HG03108 (cell line): ENCODE measurements around the gene XYLT1.

Experiments used
- ATAC-seq: cut with Tn5 transposase; IDR thresholded peaks from one replicate; pipeline ENCODE4 v1.9.1; 2021; ENCODE audit warnings: moderate library complexity; ENCODE audit not compliant: unreplicated experiment

Gene XYLT1

DNA sequence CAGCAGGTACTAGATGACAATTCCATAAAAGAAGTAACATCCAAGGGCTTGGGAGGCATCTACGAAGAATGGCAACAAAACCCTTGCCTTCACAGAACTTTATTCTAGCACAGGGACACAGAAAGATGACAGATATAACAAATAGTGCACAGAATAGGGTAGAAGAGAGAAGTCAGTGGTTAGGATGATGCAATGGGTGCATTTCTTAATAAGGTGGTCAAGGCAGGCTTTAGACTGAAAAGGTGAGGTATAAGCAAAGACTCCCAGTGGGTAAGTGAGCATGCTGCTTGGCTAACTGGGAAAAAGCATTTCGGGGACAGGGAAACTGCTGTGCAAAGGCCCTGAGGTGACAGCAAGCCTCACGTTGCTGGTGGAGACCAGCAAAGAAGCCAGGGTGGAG lies 175.9 kb downstream of the XYLT1 start:
- no peak for ATAC-seq

DNA sequence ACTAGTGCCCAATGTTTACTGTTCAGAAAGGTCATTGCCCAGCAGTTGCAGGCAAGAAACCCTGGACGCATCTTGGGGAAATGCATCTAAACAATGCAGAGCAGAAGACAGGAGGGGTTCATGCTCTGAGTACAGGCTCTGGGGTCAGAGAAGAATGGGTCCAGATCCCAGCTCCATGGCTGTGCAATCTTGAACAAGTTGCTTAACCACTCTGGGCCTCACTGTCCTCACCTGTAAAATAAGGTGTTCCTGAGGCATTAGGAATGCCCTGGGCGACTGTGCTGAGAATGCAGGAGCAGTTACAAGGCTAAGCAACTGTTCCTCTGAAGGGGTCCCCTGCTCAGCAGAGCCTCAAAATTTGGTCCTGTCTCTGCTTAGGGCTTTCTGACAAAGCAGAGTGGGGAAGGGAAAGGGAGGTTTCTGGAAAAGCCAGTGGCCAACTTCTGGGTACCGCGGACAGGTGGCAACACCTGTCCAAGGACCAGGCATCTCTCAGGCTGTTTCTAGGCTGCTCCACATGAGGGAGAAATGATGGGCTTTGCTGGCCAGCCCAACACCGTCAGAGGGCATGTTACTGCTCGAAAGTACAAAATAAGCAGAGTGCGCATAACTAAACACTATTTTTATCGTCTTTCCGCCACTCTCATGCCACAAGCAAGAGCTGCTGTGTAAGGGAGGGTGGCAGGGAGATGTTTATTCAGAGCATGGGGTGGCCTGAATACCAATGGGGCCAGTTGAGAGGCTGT lies 176.8 kb downstream of the XYLT1 start:
- no peak for ATAC-seq

DNA sequence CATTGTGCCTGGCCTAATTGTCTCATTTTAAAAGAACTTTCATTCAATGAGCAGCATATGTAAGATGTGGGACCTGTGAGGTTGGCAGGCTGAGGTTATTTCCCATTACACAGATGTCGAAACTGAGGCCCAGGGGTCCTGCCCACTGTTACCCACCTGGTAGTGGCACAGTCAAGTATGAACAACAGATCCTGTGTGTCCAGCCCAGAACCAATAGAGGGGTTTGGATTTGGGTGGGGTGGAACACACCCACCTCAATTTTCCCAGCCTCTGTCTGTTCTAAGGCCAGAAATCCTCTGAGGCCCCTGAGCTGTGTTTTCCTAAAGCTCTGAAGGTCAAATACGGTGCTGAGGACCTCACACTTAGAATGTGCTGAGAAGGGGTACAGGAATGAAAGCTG lies 179.5 kb downstream of the XYLT1 start:
- ATAC-seq: no peak

DNA sequence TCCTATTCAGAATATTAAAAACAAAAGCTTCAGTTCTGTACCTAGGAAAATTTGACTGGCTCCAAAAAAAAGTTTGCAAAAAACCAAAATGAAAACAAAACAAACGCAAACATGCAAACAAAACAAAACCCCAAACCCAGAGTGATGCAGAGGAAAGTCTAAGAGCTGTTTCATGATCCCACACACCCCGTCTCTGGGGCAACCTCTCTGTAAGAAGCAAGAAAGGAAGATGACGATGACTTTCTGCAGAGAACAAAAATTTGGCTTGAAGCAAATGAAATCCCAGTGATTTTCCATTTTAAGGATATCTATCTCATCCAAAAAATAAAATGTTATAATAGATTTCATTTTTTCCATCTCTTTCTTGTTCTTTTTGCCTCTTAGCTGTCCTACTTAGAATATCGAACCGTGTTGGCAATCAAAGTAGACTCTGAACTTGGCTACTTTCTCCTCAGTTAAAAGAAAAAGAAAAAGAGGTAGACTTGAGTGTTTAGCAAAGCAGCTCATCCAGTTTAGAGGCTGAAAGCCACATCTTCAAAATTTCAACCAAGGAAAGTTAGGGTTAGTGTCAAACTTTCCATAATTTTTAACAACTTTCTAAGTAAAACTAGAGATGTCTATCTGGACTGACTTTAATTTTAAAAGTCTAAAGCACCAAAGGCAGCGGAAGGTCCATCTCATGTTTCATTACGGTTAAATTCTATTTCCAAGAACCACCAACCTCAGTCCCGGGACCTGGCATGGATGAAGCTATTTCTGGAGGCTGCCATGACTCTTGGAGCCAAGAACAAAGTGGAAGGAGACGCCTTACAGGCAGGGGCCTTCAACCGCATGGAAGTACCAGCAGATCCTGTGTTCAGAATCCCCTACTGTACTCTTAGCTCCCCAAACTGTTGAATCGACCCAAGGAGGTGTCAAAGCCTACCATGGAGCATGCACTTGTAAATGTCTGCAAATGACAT lies 180.8 kb downstream of the XYLT1 start:
- ATAC-seq: no peak

DNA sequence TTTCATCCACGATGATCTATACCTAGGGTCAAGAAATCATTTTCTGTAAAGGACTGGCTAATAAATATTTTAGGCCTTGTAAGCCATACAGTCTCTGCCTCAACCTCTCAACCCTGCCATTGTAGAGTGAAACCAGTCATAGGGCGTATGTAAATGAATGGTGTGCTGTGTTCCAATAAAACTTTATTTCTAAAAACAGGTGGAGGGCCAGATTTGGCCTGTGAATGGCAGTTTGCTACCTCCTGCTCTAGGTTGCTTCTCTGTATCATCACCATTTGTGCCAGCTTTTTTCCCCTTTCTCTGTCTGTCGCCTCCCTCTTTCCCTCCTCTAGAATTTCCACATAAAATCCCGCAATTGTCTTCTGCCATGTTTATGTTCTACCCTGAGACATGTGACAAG lies 181.7 kb downstream of the XYLT1 start:
- ATAC-seq: no peak

DNA sequence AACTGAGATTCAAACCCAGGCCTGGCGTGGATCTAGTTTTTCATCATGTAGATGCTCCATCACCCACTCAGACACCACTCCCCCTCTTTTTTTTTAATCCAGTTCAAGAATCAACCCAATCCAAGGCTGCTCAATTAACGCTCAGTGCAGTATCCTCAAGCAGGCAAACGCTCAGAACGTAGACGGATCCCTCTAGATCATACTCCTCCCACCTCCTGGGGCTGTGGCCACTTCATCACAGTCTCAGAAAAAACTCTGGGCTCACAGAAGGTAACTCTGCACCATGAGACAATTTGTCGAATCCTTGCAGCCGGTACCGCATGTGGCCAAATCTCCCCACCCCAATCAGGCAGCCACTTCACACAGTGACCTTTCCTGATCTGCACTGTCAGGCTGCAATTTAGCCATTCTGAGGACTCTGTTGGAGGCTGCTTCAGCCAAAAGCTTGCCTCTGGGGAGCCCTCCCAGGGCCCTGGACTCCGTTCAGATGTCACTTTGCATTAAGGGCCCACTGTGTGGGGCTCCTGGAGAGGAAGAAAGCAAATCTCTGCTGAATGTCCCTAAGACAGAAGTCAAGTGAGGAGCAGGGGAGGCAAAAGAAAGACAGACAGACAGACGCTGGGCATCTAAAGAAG lies 183.5 kb downstream of the XYLT1 start:
- no peak for ATAC-seq

DNA sequence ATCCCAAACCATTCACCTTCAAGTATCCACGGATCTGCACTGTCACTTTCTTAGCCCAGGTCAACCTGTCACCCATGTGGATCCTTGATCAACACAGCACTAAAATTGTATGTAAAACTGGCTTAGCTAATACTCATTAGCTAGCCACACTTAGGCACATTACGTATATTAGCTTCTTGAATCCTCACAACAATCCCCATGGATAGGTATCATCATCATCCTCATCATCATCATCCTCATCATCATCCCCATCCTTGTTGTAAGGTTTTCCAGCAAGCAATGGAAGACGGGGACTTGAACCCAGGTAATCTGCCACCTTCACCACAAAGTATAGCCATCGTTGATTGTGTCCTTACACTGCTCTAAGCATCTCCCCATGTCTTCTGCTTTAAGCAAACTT lies 184.3 kb downstream of the XYLT1 start:
- no peak for ATAC-seq

DNA sequence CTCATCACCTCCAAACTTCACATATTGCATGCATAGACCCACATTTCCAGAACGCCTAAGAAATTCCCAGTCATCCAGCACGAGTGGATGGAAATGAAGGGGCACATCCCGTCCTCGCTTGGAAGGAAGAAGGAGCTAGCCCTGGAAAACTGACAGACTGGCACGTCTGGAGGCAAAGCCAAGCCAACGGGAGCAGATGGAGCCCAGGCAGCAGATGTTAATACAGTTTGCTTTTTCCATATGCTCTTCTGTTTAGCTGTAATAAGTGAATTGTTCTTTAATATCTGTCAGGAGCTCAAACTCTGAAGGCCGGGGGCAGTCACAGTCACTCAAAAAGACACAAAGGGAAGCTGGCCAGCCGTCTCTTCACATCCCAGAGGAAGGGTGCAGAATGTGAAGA lies 187.7 kb downstream of the XYLT1 start:
- ATAC-seq: no peak

DNA sequence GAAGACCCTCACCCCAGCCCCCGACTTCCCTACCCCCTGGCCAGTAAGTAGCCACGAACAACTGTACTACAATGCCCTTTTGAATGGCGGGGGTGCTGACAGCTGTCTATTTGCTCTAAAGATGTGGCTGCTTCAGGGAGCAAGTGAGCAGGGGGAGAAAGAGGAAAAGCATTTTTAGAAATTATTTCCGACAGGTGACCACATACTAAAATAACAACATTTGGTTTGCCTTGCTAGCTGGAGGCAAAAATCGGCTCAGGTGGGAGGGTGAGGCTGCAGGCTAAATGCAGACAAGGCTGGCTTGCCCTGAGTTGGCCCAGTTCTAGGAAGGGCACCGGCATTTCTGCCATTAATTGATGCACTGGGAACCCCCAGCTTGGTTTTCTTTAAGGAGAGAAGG lies 188.5 kb downstream of the XYLT1 start:
- no peak for ATAC-seq

DNA sequence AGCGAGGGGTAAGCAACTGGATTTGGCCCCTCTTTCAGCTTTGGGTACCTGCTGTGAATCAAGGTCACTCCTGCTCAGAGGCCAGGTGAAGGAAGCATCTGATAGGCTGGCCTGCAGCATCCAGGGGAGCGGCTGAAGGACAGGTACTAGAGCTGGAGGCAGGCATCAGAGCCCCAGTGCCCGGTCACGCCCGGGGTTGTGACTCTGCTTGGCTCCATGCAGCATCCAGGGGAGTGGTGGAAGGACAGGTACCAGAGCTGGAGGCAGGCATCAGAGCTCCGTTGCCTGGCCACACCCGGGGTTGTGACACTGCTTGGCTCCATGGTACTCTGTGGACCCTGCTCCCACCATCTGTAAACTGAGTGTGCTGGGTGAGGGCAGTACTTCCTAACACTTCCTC lies 189.7 kb downstream of the XYLT1 start:
- no peak for ATAC-seq

DNA sequence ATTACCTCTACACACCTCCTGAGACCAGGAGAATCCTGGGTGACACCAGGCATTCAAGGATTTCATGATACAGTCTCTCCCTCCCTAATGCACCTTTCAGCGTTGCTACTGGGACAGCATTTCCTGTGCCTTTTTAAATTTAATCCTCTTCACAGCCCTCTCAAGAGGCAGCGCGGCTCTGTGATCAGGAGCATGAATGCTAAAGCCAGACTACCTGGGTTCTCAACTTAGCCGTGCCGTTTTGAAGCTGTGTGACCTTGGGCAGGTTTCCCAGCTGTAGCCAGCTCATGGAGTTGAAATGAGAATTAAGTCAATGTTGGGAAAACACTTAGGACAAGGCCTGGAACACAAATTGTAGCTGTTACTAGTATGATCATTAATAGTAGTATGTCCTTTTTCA lies 191.8 kb downstream of the XYLT1 start:
- ATAC-seq: no peak

DNA sequence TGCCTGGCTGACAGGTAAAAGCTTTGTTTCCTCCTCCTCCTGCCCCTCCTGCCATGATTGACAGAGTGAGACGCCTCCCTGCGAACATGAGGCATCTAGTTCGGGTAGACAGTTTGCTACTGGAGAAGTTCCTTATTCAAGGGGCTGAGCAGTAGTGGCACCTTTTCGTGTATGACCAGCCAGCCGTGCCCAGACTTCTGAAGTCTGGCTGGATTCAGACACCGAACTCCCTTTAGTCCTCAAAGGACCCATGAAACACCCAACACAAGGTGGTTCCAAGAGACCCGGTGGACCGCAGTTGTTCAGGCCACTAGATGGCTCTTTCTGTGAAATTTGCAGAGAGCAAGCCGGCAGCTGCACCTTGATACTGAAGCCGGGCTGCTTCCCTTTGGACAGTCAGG lies 192.8 kb downstream of the XYLT1 start:
- ATAC-seq: no peak

DNA sequence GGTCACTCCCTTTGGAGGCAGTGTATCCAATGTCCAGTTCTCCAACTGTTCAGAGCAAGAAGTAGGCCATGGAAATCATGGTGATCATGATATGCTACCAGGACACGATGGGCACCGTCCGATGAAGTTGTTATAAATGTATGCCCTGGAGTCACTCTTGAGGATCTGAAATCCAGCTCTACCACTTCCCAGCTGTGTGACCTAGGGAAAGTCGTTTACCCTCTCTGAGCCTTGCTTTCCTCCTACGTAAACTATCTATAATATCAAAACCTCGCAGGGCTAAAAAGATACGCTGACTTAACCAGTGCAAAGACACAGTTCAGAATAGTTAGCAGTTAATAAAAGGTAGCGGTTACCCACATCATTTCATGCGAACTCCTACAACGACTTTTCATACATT lies 194.2 kb downstream of the XYLT1 start:
- ATAC-seq: no peak

DNA sequence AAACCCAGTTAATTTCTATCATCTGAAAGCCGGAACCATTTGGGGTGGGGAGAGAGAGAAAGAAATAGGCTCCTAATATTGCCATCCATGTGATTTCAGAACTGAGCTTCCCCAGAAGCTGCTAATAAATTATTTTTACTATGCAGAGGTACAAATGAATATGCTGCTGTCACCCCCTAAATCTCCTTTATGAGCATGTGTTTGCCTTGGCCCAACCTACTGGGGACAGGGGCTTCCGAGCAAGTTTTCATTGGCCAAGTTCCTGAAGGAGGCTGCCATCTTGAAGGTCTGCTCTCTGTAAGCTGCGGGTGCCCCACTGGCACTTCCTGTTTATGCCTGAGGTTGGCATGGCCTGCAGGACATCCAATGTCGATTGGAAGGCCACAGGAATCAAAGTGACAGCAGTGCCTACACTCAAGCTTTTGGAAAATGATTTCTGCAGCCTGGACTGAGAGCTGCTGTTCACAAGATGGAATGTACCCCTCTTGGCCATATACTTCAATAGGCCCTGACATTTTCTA lies 194.7 kb downstream of the XYLT1 start:
- ATAC-seq: no peak

DNA sequence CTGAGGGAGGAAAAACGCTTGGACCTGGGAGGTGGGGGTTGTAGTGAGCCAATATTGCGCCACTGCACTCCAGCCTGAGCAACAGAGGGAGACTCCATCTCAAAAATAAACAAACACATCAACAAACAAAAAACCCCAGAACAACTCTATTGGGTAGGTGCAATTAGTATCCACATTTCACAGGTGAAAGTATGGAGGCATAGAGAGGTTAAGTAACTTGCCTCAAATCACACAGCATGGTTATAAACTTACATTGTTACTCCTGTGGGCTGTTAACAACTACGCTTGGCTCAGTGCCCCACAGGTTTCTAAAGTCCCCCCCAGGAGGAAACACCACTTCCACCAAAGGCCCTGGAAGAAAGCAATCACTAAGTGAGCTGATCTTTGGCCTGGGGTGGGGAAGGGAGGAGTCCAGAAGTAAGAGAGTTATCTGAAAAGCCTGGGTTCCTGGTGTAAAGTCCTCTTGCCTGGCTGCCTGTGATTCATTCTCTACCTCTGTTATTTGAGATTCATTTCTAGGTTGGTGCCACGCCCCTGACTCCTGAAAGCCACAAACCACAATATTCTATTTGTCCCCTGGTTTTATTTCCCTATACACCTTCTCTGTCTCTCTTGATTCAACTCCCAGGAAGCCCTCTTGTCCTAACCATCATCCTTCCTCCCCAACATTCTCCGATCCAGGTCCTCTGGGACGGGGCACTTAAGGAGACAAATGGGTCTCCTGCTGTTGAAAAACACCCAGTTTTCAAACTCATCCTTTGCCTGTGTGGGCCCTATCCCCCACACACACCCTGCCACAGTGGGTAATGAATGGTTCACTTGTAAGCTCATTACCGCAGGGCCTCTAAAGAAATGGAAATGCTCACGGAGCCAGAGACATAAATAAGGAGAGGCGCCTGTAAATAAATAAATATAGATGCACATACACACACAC lies 195.4 kb downstream of the XYLT1 start:
- no peak for ATAC-seq

DNA sequence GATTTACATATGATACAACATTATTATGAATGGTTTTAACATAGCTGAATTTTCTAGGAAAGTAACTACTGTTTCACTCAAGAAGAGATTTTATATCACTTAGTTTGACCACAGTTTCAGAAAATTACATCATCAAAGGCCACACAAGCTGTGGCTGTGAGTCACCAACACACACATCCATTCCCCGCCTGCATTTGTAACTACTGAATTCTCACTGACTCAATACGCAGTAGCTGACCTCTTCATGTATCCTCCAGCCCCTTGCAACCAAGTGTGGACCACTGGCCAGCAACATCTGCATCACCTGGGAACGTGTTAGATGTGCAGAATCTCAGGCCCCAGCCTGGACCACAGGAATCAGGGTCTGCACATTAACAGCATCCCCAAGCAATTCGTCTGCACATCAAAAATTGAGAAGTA lies 197.6 kb downstream of the XYLT1 start:
- ATAC-seq: no peak

DNA sequence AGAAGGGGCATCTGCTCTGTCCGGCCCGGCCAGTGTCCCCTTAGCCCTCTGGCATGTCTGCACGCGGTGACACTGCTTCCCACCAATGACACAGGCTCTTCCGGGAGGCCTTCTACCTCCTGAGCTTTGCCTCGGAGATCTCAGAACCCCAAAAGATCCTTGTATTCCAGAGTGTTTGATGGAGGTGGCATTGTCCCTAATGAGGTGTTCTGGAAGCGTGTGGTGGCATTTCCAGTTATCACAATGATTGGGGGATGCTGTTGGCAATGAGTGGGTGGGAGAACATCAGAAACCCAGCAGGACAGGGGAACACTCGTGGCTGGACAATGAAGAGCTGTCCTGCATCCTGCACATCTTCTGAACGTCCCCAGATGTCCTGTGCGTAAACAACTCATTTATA lies 198.0 kb downstream of the XYLT1 start:
- ATAC-seq: no peak

DNA sequence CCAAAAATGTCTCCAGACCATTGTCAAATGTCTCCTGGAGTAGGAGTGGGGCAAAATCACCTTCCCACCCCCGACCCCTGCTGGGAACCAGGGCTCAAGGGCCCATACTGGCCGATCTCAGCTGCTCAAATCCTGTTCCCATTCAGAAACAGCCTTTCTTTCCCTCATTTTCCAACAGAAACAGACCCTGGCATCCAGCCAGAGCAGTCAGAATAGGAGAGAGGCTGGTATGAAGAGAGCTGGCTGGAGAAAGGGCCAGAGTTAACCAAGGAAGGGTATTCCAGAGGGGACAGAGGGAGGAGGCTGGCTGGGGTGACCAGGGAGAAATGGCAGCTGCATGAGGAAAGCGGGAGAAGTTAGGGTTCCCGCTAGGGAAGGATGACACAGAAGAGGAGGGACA lies 199.1 kb downstream of the XYLT1 start:
- ATAC-seq: no peak

DNA sequence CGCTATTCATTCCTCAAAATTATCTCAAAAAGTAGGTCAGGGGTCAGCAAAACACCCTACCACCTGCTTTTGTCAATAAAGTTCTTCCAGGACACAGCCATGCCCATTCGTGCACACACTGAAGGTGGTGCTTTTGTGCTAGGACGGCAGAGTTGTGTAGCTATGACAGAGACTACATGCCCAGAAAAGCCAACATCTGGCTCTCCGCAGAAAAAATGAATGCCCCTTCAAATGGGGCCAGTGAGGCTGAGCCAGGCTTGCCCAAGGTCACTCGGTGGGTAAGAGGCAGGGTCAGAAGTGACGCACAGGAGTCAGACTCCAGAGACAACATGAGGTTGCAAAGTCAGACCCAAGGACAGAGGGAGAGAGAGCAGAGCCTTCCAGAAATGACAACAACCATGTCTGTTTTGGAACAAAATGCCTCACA lies 200.1 kb downstream of the XYLT1 start:
- ATAC-seq: no peak

DNA sequence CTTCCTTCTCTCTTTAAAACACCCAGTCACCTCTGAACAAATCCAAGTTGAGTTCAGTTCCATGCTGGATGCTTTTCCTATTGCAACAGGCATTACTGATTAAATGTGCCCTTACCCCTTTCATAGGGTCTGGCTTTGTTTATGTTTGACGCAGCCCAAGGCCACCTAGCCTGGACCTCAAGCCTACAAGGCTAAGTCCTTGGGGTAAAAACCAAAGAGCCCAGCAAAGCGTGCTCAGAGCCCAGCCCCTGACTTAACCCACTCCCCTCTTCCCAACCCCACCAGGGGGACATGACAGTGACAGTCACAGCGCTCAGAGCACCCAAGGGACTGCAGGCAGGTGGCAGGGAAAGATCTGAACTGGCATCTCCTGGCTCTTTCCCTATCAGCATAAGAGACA lies 200.6 kb downstream of the XYLT1 start:
- no peak for ATAC-seq
